Stimulated activated CD8-positive, alpha-beta memory T cell treated with anti-CD3 and anti-CD28 coated beads, Interleukin-7, amount 100 ng/mL, for 1 hour (primary cell): ENCODE results near the gene HSPA1A.
A peak's percentile ranks its signal among the peaks of the same experiment; 100 is the strongest.
"Not testable (repeated sequence)": the region's sequence is repeated elsewhere in the genome, so short reads cannot be mapped to it uniquely, and the experiment has no call there.

Source experiments
- DNase-seq, 2 donors: peaks; one replicate each; pipeline ENCODE4 v3.0.0-alpha.2; 2020; ENCODE audit warnings: low read depth in 2 of 2

The HSPA1A gene

DNA sequence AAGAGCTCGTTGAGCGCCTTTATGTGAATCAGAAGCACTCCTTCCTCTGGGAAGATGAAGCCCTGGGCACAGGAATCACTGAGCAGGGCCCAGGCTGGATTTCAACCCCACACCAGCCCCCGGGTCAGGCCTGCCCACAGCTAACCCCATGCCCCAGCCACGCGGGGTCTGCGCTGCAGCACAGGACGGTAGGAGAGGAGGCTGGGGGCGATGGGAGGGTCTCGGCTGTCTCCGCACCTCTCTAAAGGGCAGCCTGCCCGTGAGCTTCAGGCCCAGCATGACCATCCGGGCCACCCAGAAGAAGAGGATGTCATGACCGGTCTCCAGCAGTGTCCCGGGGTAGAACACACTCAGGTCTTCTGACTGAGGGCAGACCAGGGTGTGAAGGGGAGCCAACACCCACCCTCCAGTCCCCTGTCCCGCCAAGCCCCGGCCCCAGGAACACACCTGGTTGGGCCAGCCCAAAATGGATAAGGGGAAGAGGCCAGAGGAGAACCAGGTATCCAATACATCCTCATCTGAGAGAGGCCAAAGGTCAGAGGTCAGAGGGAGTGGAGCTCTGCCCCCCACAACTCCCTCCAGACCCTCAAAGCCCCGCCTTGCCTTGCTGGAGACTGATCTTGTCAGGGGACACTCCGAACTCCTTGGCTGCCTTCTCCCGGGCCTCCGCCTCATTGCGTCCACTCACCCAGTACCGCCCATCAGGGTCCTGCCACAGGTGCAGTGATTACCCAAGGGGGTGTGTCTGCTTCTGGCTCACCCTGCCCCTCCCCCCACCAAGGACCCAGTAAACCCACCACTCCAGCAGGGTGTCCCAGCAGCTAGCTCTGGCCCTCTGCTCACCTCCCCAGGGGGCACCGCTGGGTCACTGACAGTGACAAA lies 33.9 kb upstream of the HSPA1A start:
- no peak for DNase-seq

DNA sequence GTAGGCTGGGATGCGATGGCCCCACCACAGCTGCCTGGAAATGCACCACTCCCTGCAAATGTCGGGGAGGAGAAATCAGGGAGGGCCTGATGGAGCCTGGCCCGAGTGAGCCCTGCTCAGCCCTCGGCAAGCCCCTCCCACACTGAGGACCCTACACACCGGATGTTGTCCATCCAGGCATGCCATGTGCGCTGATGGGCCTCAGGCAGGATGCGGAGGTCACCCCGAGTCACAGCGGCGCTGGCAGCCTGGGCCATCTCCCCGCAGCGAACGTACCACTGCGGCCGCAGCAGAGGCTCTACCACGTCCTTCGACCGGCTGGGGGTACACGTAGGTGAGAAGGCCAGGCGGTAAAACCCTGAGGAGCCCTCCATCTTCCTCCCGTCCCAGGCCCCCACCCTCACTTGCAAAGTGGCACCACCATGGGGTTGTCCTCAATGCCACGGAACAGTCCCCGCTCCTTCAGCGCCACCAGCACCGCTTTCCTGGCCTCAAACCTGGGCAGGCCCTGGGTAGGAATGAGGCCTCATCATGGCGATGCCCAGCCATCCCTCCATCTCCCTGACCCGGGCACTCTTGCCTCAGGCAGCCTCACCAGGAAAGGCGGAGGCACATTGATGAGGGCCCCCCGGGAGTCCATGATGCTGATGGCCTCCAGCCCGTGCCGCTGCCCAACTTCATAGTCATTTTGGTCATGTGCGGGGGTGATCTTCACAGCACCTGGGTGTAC lies 33.1 kb upstream of the HSPA1A start:
- DNase-seq: no peak

DNA sequence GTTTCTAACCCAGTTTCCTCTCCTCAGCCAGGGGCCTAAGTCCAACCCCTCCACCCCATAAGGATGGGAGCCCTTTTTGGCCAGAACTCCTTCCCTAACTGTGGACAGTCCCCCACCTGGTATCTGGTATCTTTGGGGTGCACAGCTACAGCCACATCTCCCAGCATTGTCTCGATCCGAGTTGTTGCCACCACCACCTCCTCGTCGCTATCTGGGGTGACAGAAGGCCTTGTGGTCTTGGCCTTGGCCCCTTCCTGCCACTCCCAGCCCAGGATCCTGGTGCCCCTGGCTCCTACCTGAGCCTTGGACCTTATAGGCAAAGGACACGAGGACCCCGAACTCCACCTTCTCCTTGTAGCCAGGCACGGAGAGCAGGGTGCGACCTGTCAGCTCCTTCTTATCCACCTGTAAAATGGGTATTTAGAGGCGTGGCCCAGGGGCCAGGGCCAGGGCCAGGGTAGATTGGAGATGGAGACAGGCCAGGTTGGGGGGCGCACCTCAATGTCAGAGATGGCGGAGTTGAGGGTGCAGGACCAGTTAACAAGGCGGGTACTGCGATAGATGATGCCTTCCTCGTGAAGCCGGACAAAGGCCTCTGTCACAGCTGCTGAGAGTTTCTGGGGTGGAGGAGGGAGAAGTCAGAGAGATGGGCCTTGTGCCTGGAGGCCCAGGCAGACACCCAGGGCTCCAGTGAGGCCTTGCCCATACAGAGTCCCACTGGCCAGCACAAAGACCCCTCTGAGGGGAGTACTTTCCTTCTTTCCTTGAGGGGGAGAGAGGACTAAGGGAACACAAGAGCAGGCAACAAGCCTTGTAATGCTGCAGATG lies 31.0 kb upstream of the HSPA1A start:
- no peak for DNase-seq

DNA sequence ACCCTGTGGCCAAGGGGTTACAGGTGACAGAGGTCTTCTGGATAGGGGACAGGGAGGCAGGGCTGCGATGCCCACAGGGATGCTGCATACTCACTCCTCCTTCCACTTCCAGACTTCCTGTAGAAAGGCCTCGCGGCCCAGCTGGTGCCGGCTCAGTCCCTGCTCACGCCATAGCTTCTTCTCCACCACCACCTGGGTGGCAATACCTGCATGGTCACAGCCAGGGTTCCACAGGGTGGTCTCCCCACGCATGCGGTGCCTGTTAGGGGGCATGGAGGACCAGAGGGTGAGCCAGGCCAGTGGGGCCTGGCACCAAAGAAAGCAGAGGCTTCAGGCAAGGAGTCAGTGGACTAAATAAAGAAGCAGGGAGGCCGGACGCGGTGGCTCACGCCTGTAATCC lies 29.9 kb upstream of the HSPA1A start:
- DNase-seq: no peak

DNA sequence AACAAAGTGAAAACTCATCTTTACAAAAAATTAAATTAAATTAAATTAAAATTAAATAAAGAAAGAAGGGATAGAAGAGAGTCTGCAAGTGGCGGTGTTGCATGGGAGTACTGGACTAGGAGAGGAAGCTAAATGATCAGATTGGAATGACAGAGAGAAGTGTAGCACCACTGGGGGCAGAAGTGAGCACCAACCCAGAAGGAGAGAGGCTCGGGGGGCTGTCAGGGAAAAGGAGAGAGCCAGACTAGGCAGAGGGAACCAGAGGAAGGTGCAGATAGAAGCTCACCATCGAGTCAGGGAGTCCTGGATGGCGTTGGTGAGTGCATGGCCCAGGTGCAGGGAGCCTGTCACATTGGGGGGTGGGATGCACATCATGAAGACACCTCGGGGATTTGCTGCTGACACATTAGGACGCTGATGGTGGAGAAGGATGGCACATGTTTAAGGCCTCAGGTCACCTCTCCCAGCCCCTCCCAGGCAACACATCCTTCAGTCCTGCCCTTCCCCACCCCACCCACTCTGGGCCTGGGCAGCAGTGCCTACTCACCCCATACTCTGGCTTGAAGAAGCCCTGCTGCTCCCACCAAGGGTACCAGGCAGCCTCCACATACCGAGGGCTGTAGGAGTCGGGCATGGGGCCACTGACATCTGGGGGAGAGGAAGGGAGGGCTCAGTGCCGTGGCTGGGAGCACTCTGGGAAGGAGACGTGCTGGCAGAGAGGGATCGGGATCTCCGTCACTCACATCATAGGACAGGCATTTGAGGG lies 23.8 kb upstream of the HSPA1A start:
- DNase-seq: no peak

DNA sequence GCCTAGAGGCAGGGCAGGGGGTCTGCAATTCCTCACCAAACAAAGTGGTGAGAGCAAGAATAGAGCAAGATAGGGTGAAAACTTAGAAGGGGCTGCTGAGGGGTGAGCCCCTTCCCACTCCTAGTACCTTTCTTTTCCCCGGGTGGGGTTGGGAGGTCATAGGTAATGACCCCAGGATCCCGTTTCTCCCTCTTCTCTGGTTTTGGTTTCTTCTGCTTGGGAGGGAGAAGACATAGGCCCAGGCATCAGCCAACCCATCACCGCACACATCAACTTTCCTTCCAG lies 23.3 kb upstream of the HSPA1A start:
- no peak for DNase-seq

DNA sequence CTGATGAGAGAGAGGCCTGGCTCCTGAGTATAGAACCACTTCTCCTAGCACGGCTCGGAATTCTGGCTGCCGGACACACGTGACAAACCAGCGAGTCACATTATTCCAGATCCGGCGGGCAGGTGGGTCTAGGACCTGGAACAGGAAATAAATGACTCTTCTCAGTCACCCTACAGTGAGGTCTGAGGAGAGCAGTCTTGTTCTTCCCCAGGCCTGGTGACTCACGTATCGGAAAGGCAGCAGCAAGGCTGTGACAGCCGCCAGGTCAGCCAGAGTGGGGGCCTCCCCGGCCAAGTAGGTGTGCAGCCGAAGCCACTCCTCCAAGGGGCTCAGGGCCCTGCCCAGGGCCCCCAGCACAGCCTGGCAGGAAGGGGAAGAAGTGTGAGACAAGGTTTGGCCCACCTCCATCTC lies 22.6 kb upstream of the HSPA1A start:
- no peak for DNase-seq

DNA sequence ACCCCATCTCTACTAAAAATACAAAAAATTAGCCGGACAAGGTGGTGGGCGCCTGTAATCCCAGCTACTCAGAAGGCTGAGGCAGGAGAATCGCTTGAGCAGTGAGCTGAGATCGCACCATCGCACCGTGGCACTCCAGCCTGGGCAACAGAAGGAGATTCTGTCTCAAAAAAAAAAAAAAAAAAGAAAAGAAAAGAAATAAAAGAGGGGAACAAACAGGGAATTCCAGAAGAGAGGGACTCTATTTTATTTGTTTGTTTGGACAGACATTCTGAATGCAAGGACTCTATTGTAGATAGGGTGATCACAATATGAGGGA lies 21.5 kb upstream of the HSPA1A start:
- DNase-seq: not testable (repeated sequence)

DNA sequence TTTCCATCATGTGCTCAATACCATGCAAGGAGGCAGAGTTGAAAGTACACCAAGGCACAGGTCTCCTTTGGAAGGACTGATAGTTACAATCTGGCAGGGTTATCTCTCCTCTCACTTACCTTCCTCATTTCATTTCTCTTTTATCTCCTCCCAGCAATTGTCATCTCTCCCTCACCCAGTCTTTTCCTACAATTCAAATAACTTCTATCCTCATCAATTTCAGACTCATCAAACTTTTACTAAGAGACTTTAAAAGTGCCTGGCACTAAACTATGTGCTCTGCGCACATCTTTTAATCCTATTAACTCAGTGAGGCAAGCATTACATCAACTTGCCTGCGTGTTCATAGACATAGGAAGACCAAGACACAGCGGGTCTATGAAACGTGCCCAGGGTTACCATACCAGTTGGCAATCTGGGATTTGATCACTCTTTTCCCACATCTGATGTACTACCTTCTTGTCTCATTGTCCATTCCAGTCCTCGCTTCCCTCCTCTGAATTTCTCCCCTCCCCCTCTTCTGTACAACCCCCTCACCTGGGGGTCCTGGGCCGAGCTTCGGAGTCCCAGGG lies 21.0 kb upstream of the HSPA1A start:
- no peak for DNase-seq

DNA sequence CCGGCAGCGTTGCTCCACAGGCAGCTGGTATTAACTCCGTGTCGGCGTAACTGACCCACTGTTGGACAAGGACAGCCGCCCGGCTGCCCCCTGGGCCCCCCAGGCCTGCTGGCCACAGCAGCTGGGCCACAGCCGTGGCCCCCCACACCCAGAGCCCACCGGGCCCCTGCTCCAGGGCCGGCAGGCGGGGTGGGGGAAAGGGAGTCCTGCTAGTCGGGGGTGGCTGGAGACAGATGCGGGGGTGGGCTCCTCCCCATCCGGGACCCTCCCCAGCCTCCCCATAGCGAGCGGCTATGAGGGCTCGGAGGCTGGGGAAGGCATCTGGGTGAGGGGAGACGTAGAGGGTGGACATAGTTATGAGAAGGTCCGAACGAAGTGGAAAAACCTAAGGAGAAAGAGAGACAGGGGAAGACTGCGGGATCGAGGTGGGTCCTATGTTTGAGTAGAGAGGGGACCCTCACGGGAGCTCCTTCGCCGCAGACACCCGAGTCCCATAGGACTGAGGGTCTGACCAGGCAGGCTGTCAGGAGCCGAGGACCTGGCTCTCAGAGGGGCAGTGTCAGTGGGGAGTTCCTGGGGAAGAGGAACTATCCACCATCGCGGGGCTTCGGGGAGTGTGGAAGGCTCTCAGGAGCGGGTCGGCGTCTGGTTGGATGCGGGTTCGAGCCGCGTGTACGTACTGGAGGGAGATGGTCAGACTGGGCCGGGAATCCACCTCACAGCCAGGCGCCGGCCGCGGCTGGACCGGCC lies 20.3 kb upstream of the HSPA1A start:
- DNase-seq: no peak

DNA sequence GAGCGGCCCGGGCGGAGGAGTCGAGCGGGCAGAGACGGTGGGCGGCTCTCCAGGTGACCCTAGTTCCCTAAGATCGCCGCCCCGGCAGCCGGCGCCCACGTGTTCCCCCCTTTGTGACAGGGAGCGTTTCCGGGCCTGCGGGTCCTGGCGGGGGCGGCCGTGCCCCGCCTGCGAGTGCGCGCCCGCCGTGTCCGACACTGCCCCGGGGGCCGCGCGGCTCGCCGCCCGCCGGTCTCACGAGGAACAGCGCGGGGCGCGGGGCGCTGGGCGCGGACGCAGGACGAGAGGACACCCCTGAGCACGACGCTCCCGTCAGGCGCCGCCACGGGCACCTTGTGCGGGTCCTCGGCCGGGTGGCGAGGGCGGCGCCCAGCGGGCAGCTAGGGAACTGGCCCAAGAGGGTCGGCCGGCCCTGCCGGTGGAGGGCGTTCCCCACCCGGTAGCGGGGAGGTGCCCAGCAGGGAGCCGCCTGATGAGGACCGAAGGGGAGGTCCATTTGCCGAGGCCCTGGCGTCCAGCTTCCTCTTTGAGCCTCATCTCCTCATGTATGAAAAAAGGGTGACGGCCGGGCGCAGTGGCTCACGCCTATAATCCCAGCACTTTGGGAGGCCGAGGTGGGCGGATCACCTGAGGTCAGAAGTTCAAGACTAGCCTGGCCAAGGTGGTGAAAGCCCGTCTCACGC lies 19.6 kb upstream of the HSPA1A start, which contains the start of gene VARS1:
VARS1 (minus strand) TSS at position 137 of the 683 bp plus-strand sequence. CDS start 535 bp downstream, outside the sequence.
- peak; percentile 66 for DNase-seq

DNA sequence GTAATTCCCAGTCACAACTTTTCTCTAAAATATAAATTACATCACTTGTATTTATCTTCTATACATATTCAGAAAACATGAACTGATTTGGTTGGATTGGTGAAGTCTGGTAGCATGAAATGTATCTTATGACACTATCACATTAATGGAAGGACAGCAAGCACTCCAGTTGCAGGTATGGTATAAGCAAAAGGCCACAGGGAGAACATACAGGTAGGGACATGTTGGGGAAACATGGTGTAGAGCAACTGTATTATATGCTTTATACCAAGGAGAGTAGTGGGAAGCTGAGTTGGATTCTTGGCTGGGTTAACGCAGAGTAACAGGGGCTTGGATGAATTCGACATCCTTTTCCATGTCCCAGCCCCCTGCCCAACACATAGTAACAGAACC lies 18.4 kb upstream of the HSPA1A start:
- DNase-seq: no peak

DNA sequence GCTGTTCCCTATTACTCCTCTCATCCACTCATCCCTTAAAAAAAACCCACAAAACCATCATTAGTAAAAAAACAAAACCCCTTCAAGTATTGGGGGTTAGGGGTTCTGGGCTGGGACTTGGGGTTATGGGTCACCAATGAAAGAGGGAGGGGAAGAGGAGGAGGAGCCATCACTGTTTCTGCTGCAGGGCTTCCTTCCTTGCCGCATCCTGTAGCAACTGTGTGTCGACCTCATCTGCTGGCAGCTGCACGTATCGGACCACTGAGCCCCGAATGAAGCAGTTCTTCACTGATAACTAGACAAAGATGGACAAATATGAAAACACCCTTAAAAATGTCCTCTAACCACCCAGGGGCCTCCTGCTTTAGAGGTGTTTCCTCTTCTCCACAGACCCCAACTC lies 17.8 kb upstream of the HSPA1A start:
- DNase-seq: no peak

DNA sequence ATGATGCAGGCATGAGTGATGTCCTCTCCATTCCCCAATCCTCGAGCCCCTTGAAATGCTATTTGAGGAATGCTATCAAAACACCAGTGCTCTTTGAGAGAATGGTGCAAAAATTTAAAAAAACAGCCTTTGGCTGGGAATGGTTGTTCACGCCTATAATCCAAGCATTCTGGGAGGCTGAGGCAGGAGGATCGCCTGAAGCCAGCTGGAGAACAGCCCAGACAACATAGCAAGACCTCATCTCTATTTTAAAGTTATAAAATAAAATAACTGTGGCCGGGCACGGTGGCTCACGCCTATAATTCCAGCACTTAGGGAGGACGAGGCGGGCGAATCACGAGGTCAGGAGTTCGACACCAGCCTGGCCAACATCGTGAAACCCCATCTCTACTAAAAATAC lies 15.6 kb upstream of the HSPA1A start:
- DNase-seq: no peak

DNA sequence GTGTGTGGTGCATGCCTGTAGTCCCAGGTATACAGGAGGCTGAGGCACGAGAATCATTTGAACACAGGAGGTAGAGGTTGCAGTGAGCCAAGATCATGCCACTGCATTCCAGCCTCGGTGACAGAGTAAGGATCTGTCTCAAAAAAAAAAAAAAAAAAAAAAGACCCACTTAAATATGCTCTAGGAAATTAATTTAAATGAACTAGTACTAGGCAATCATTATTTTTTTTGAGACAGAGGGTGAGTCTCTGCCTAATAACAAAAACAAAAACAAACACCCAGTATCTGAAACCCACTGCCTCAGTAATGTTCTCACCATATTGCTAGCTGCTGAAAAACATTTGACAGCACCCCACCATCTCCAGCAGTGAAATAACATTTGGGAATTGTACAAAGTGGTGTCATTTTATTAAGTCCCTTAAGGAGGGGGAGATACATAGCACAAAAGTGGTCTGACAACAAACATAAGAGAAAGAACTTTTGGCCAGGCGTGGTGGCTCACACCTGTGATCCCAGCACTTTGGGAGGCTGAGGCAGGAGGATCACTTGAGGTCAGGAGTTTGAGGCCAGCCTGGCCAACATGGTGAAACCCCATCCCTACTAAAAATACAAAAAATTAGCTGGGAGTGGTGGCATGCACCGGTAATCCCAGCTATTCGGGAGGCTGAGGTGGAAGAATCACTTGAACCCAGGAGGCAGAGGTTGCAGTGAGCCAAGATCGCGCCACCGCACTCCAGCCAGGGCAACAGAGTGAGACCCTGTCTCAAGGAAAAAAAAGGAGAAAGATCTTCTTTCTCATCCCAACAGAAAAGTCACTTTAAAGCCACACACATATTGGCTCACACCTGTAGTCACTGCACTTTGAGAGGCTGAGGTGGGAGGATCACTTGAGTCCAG lies 14.1 kb upstream of the HSPA1A start:
- not testable (repeated sequence) for DNase-seq

DNA sequence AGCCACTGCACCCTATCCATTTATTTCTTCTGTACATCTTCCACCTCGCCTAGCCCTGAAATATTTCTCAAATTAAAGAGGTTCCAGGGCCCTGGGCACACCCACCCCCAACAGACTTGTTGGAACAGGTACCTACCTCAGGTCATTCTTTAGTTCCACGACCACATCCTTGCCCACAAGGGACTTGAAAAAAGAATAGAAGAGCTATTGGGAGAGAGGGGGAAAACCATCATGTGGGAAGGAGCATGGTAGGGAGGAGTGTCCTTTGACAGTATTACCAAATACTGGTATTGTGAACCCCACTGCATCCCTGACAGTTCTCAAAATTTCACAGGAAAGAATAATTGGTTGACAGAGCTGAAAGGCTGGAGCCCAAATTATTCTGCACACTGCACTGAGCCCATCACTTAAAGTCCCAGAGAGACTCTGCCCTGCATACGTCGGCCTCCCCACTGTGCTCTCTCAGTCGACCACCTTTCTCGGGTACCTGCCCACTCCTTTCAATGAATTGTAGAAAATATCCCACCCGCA lies 9.3 kb upstream of the HSPA1A start:
- DNase-seq: no peak

DNA sequence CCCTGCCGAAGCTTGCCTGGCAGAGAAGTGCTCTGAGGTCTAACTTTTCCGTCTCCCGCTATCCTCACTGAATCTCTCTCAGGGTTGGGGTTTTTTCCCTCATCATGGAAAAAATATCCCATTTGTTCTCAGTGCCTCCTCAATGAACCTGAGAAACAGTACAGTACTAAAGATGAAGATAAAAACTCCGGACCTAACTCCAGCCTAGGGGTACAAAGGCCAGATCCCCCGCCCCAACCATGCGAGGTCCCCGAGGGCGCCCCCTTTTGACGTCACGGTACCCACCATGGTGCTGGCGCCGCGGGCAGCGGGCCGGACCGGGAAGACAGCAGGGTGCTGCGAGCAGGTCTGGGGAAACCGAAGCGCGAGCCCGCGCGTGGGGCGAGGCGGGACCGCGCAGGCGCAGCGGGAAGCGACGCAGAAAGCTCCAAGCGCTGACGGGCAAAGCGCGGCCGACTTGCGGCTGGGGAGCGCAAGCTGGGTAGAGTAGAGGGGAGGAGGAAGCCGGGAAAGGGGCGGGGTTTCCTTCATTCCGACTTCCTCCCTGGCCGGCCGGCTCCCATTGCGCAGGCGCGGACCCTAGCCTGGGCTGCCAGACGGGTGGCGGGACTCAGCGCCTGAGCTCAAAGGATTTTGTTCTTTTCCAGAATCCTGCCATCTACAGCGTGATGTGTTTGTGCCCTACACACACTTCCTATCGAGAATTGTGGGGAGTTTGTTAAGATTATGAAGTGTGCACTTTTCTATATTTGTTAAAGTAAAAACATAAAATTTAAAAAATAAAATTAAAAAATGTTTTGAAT lies 8.7 kb upstream of the HSPA1A start, which contains the start of gene LSM2:
LSM2 (minus strand) TSS at position 497 of the 803 bp plus-strand sequence; CDS start at position 288, 209 bp downstream.
- DNase-seq: peak; percentile 92 to 95

DNA sequence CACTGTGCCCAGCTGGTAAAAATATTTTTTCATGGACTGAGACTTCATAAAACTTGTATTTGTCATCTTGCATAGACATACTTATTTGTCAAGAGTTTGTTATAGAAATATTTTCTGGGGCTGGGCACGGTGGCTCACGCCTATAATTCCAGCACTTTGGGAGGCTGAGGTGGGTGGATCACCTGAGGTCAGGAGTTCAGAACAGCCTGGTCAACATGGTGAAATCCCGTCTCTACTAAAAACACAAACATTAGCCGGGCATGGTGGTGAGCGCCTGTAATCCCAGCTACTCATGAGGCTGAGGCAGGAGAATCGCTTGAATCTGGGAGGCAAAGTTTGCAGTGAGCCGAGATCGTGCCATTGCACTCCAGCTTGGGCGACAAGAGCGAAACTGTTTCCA lies 6.7 kb upstream of the HSPA1A start:
- DNase-seq: not testable (repeated sequence)
